ENCODE data around the gene SGCA. TPM values are rescaled to one million over a fixed set of nuclear protein-coding genes. Genes with fewer than 3 reads are reported as not detected.

Gene SGCA
- total RNA-seq, 1 donor from 2014 or later = not detected

- Mint-ChIP-seq H3K4me3 (peak overlapping the region; percentile 83), H3K9me3 (no peaks in the 10 kb centered on the region), H3K36me3 (peaks cover 4% of the 10 kb centered on the region), H3K27ac (peak overlapping the region; percentile 78), H3K4me1 (peaks cover 35% of the 10 kb centered on the region), H3K27me3 (ENCODE audit: insufficient read depth, low read depth) (peaks cover 7% of the 10 kb centered on the region)
- Histone ChIP-seq H2AFZ (replicated peaks) (no peak overlapping the region), H3F3A (ENCODE audit: low read depth) (peaks cover 28% of the 10 kb centered on the region), H3K27me3 (no peaks in the 10 kb centered on the region), H3K79me2 (ENCODE audit: low read depth) (peaks cover 15% of the 10 kb centered on the region), H3K4me1 (peaks cover 19% of the 10 kb centered on the region), H3K4me2 (peak overlapping the region; percentile 92), H3K9me3 (ENCODE audit: low read depth) (no peaks in the 10 kb centered on the region), H3K27ac (no peak overlapping the region), H4K20me1 (ENCODE audit: low read depth) (peaks cover 3% of the 10 kb centered on the region), H3K4me3 (peak overlapping the region; percentile 86), H3K9ac (no peak overlapping the region), H3K36me3 (no peaks in the 10 kb centered on the region)
- TF ChIP-seq EZH2 (IDR thresholded peaks at IDR 0.05) (no peak), EZH2phosphoT487 (IDR thresholded peaks at IDR 0.05) (no peak), CTCF (IDR thresholded peaks at IDR 0.05) (no peak)
- DNase-seq (ENCODE audit: low spot score) = peak; percentile 37
Measured at GRCh38 chr17:50130559-50131305, 35.1 kb upstream of the SGCA start.

GRCh38 chr17:50132104-50132794 lies 33.6 kb upstream of the SGCA start:
- H3K36me3 Mint-ChIP-seq = peaks cover 11% of the 10 kb centered on the region
- no peak for TF ChIP-seq EZH2 (IDR thresholded peaks at IDR 0.05)
- TF ChIP-seq CTCF (IDR thresholded peaks at IDR 0.05) = no peak
- TF ChIP-seq EZH2phosphoT487 (IDR thresholded peaks at IDR 0.05) = no peak
- Histone ChIP-seq H3K36me3 (no peaks in the 10 kb centered on the region), H3K9me3 (ENCODE audit: low read depth) (no peaks in the 10 kb centered on the region), H3K9ac (no peak overlapping the region), H3K4me2 (no peak overlapping the region), H3K79me2 (ENCODE audit: low read depth) (peaks cover 12% of the 10 kb centered on the region), H3K4me1 (peaks cover 19% of the 10 kb centered on the region), H3F3A (ENCODE audit: low read depth) (peaks cover 28% of the 10 kb centered on the region), H4K20me1 (ENCODE audit: low read depth) (peaks cover 3% of the 10 kb centered on the region), H2AFZ (replicated peaks) (no peak overlapping the region), H3K27ac (no peak overlapping the region), H3K4me3 (no peak overlapping the region), H3K27me3 (no peaks in the 10 kb centered on the region)
- peak overlapping the region; percentile 21 for H3K4me3 Mint-ChIP-seq
- no peak overlapping the region for H3K27ac Mint-ChIP-seq
- DNase-seq (ENCODE audit: low spot score) = no peak
- peaks cover 10% of the 10 kb centered on the region for H3K27me3 Mint-ChIP-seq (ENCODE audit: insufficient read depth, low read depth)
- H3K9me3 Mint-ChIP-seq = no peaks in the 10 kb centered on the region
- peaks cover 33% of the 10 kb centered on the region for H3K4me1 Mint-ChIP-seq

GRCh38 chr17:50133028-50133768 lies 32.6 kb upstream of the SGCA start:
- H3K9ac ChIP-seq = no peak overlapping the region
- no peak overlapping the region for H3K4me3 Mint-ChIP-seq
- H3K36me3 ChIP-seq = no peaks in the 10 kb centered on the region
- H3K4me2 ChIP-seq = no peak overlapping the region
- H3F3A ChIP-seq (ENCODE audit: low read depth) = peaks cover 20% of the 10 kb centered on the region
- H3K4me1 Mint-ChIP-seq = peaks cover 25% of the 10 kb centered on the region
- no peak overlapping the region for H3K27ac Mint-ChIP-seq
- H3K27me3 Mint-ChIP-seq (ENCODE audit: insufficient read depth, low read depth) = peaks cover 10% of the 10 kb centered on the region
- no peaks in the 10 kb centered on the region for H3K27me3 ChIP-seq
- H4K20me1 ChIP-seq (ENCODE audit: low read depth) = peaks cover 3% of the 10 kb centered on the region
- H3K4me3 ChIP-seq = no peak overlapping the region
- no peaks in the 10 kb centered on the region for H3K9me3 ChIP-seq (ENCODE audit: low read depth)
- no peaks in the 10 kb centered on the region for H3K9me3 Mint-ChIP-seq
- H3K27ac ChIP-seq = no peak overlapping the region
- TF ChIP-seq EZH2 (IDR thresholded peaks at IDR 0.05) (no peak), CTCF (IDR thresholded peaks at IDR 0.05) (no peak), EZH2phosphoT487 (IDR thresholded peaks at IDR 0.05) (no peak)
- no peak overlapping the region for H2AFZ ChIP-seq (replicated peaks)
- peaks cover 3% of the 10 kb centered on the region for H3K79me2 ChIP-seq (ENCODE audit: low read depth)
- peaks cover 12% of the 10 kb centered on the region for H3K4me1 ChIP-seq
- DNase-seq (ENCODE audit: low spot score) = no peak
- peaks cover 16% of the 10 kb centered on the region for H3K36me3 Mint-ChIP-seq
